ENCODE results near the gene CCNY.

- TF ChIP-seq CTCF (IDR thresholded peaks at IDR 0.05), result no peak
- TF ChIP-seq POLR2A (IDR thresholded peaks at IDR 0.05), result no peak
Observed at GRCh38 chr10:35420044-35420443, 83.7 kb downstream of the CCNY start.
